GM20431 (cell line): ENCODE measurements around the gene ESRRB.

ENCODE experiments used
- in situ Hi-C: fragments of 300-500 bp; cut with MseI, MboI; formaldehyde crosslinking; loops from one replicate; pipeline ENCODE4 v1.15.0; 2020; ENCODE audit warnings: low sequenced_read_pairs; ENCODE audit not compliant: unreplicated experiment

ESRRB gene

GRCh38 chr14:76430475-76430980 lies 54.6 kb downstream of the ESRRB start:
- in situ Hi-C loops = no loop called here

- in situ Hi-C loops = no loop called here
Measured at GRCh38 chr14:76431538-76431937, 55.6 kb downstream of the ESRRB start.

- in situ Hi-C loops = no loop called here
Measured at GRCh38 chr14:76432827-76433752, 57.2 kb downstream of the ESRRB start.

- in situ Hi-C loops = no loop called here
Measured at GRCh38 chr14:76434220-76434619, 58.3 kb downstream of the ESRRB start.

- in situ Hi-C loops = no loop called here
Measured at GRCh38 chr14:76439237-76439775, 63.4 kb downstream of the ESRRB start.

GRCh38 chr14:76446486-76446885 lies 70.5 kb downstream of the ESRRB start:
- in situ Hi-C loops = no loop called here

- in situ Hi-C loops = no loop called here
Measured at GRCh38 chr14:76446921-76447320, 71.0 kb downstream of the ESRRB start.

- in situ Hi-C loops = no loop called here
Measured at GRCh38 chr14:76450476-76450875, 74.5 kb downstream of the ESRRB start.

GRCh38 chr14:76456200-76456599 lies 80.3 kb downstream of the ESRRB start:
- in situ Hi-C loops = no loop called here

GRCh38 chr14:76456891-76457586 lies 81.1 kb downstream of the ESRRB start:
- in situ Hi-C loops = no loop called here

- in situ Hi-C loops = no loop called here
Measured at GRCh38 chr14:76457841-76458240, 81.9 kb downstream of the ESRRB start.

GRCh38 chr14:76461886-76462285 lies 85.9 kb downstream of the ESRRB start:
- in situ Hi-C loops = no loop called here

GRCh38 chr14:76462330-76462729 lies 86.4 kb downstream of the ESRRB start:
- in situ Hi-C loops = no loop called here

- in situ Hi-C loops = no loop called here
Measured at GRCh38 chr14:76463105-76463504, 87.2 kb downstream of the ESRRB start.

- in situ Hi-C loops = no loop called here
Measured at GRCh38 chr14:76464856-76465255, 88.9 kb downstream of the ESRRB start.

GRCh38 chr14:76465664-76466063 lies 89.7 kb downstream of the ESRRB start:
- in situ Hi-C loops = no loop called here

GRCh38 chr14:76467711-76468155 lies 91.8 kb downstream of the ESRRB start:
- in situ Hi-C loops = no loop called here

- in situ Hi-C loops = no loop called here
Measured at GRCh38 chr14:76472199-76472723, 96.3 kb downstream of the ESRRB start.

GRCh38 chr14:76473481-76474263 lies 97.7 kb downstream of the ESRRB start:
- in situ Hi-C loops = no loop called here

- in situ Hi-C loops = no loop called here
Measured at GRCh38 chr14:76480426-76480825, 104.5 kb downstream of the ESRRB start.
